ENCODE measurements around the gene CATSPERD.

The CATSPERD gene

GRCh38 chr19:5803752-5804515 lies 83.5 kb downstream of the CATSPERD start:
- Histone ChIP-seq H3K27me3 (ENCODE audit: control insufficient read depth, insufficient read depth, low read length) (peaks cover 10% of the 10 kb centered on the region), H3K4me3 (ENCODE audit: low read depth, low read length) (peak overlapping the region; percentile 44), H3K27ac (ENCODE audit: low read depth, low read length) (peak overlapping the region; percentile 26), H3K9ac (ENCODE audit: low read depth, low read length) (no peak overlapping the region), H3K9me3 (ENCODE audit: control insufficient read depth, insufficient read depth, low read length) (no peaks in the 10 kb centered on the region), H3K4me1 (ENCODE audit: control insufficient read depth, insufficient read depth, low read length) (peaks cover 3% of the 10 kb centered on the region; the same call in 1 of the 2 replicates), H3K36me3 (ENCODE audit: control insufficient read depth, insufficient read depth, low read length) (no peaks in the 10 kb centered on the region)

- H3K27me3 ChIP-seq (ENCODE audit: control insufficient read depth, insufficient read depth, low read length), result peaks cover 10% of the 10 kb centered on the region
- no peaks in the 10 kb centered on the region for H3K9me3 ChIP-seq (ENCODE audit: control insufficient read depth, insufficient read depth, low read length)
- H3K36me3 ChIP-seq (ENCODE audit: control insufficient read depth, insufficient read depth, low read length), result no peaks in the 10 kb centered on the region
- H3K4me3 ChIP-seq (ENCODE audit: low read depth, low read length), result peak within 1 kb of the TSS; percentile 60
- peaks cover 3% of the 10 kb centered on the region; the same call in 1 of the 2 replicates for H3K4me1 ChIP-seq (ENCODE audit: control insufficient read depth, insufficient read depth, low read length)
- H3K27ac ChIP-seq (ENCODE audit: low read depth, low read length), result no peak within 1 kb of the TSS
- H3K9ac ChIP-seq (ENCODE audit: low read depth, low read length), result no peak within 1 kb of the TSS
These were observed 84.4 kb downstream of the CATSPERD start, which contains the start of gene NRTN for GRCh38 chr19:5804516-5805461. Gene NRTN (plus strand): TSS chr19:5805067. CDS start chr19:5824166, 19,099 bp downstream.

GRCh38 chr19:5805462-5806132 lies 85.2 kb downstream of the CATSPERD start:
- no peak overlapping the region for H3K27ac ChIP-seq (ENCODE audit: low read depth, low read length)
- H3K4me1 ChIP-seq (ENCODE audit: control insufficient read depth, insufficient read depth, low read length), result peaks cover 3% of the 10 kb centered on the region; the same call in 1 of the 2 replicates
- H3K9ac ChIP-seq (ENCODE audit: low read depth, low read length), result no peak overlapping the region
- no peaks in the 10 kb centered on the region for H3K9me3 ChIP-seq (ENCODE audit: control insufficient read depth, insufficient read depth, low read length)
- H3K27me3 ChIP-seq (ENCODE audit: control insufficient read depth, insufficient read depth, low read length), result peaks cover 10% of the 10 kb centered on the region
- H3K36me3 ChIP-seq (ENCODE audit: control insufficient read depth, insufficient read depth, low read length), result no peaks in the 10 kb centered on the region
- peak overlapping the region; percentile 60 for H3K4me3 ChIP-seq (ENCODE audit: low read depth, low read length)

- H3K4me3 ChIP-seq (ENCODE audit: low read depth, low read length), result peak overlapping the region; percentile 60; the same call in 1 of the 2 replicates
- no peaks in the 10 kb centered on the region for H3K36me3 ChIP-seq (ENCODE audit: control insufficient read depth, insufficient read depth, low read length)
- peaks cover 10% of the 10 kb centered on the region for H3K27me3 ChIP-seq (ENCODE audit: control insufficient read depth, insufficient read depth, low read length)
- H3K9ac ChIP-seq (ENCODE audit: low read depth, low read length), result no peak overlapping the region
- no peak overlapping the region for H3K27ac ChIP-seq (ENCODE audit: low read depth, low read length)
- peaks cover 3% of the 10 kb centered on the region; the same call in 1 of the 2 replicates for H3K4me1 ChIP-seq (ENCODE audit: control insufficient read depth, insufficient read depth, low read length)
- H3K9me3 ChIP-seq (ENCODE audit: control insufficient read depth, insufficient read depth, low read length), result no peaks in the 10 kb centered on the region
These were observed 85.7 kb downstream of the CATSPERD start for GRCh38 chr19:5806133-5806489.

GRCh38 chr19:5806905-5807304 lies 86.5 kb downstream of the CATSPERD start:
- peaks cover 10% of the 10 kb centered on the region for H3K27me3 ChIP-seq (ENCODE audit: control insufficient read depth, insufficient read depth, low read length)
- H3K4me3 ChIP-seq (ENCODE audit: low read depth, low read length), result no peak overlapping the region
- no peak overlapping the region for H3K9ac ChIP-seq (ENCODE audit: low read depth, low read length)
- no peak overlapping the region for H3K27ac ChIP-seq (ENCODE audit: low read depth, low read length)
- no peaks in the 10 kb centered on the region for H3K9me3 ChIP-seq (ENCODE audit: control insufficient read depth, insufficient read depth, low read length)
- no peaks in the 10 kb centered on the region for H3K36me3 ChIP-seq (ENCODE audit: control insufficient read depth, insufficient read depth, low read length)
- peaks cover 2% of the 10 kb centered on the region; the same call in 1 of the 2 replicates for H3K4me1 ChIP-seq (ENCODE audit: control insufficient read depth, insufficient read depth, low read length)

- peaks cover 8% of the 10 kb centered on the region for H3K27me3 ChIP-seq (ENCODE audit: control insufficient read depth, insufficient read depth, low read length)
- no peaks in the 10 kb centered on the region for H3K4me1 ChIP-seq (ENCODE audit: control insufficient read depth, insufficient read depth, low read length)
- no peaks in the 10 kb centered on the region for H3K36me3 ChIP-seq (ENCODE audit: control insufficient read depth, insufficient read depth, low read length)
- H3K9ac ChIP-seq (ENCODE audit: low read depth, low read length), result no peak overlapping the region
- no peak overlapping the region for H3K4me3 ChIP-seq (ENCODE audit: low read depth, low read length)
- H3K27ac ChIP-seq (ENCODE audit: low read depth, low read length), result no peak overlapping the region
- no peaks in the 10 kb centered on the region for H3K9me3 ChIP-seq (ENCODE audit: control insufficient read depth, insufficient read depth, low read length)
These were observed 87.8 kb downstream of the CATSPERD start for GRCh38 chr19:5808120-5808816.

- H3K4me1 ChIP-seq (ENCODE audit: control insufficient read depth, insufficient read depth, low read length), result no peaks in the 10 kb centered on the region
- H3K9ac ChIP-seq (ENCODE audit: low read depth, low read length), result no peak overlapping the region
- no peak overlapping the region for H3K4me3 ChIP-seq (ENCODE audit: low read depth, low read length)
- no peaks in the 10 kb centered on the region for H3K9me3 ChIP-seq (ENCODE audit: control insufficient read depth, insufficient read depth, low read length)
- H3K27ac ChIP-seq (ENCODE audit: low read depth, low read length), result no peak overlapping the region
- no peaks in the 10 kb centered on the region for H3K36me3 ChIP-seq (ENCODE audit: control insufficient read depth, insufficient read depth, low read length)
- peaks cover 4% of the 10 kb centered on the region; the same call in 1 of the 2 replicates for H3K27me3 ChIP-seq (ENCODE audit: control insufficient read depth, insufficient read depth, low read length)
These were observed 88.6 kb downstream of the CATSPERD start for GRCh38 chr19:5809053-5809452.

- Histone ChIP-seq H3K4me3 (ENCODE audit: low read depth, low read length) (no peak overlapping the region), H3K36me3 (ENCODE audit: control insufficient read depth, insufficient read depth, low read length) (no peaks in the 10 kb centered on the region), H3K4me1 (ENCODE audit: control insufficient read depth, insufficient read depth, low read length) (no peaks in the 10 kb centered on the region), H3K27ac (ENCODE audit: low read depth, low read length) (no peak overlapping the region), H3K27me3 (ENCODE audit: control insufficient read depth, insufficient read depth, low read length) (peaks cover 1% of the 10 kb centered on the region; the same call in 1 of the 2 replicates), H3K9ac (ENCODE audit: low read depth, low read length) (no peak overlapping the region), H3K9me3 (ENCODE audit: control insufficient read depth, insufficient read depth, low read length) (no peaks in the 10 kb centered on the region)
These were observed 89.0 kb downstream of the CATSPERD start for GRCh38 chr19:5809469-5809868.

- no peaks in the 10 kb centered on the region for H3K27me3 ChIP-seq (ENCODE audit: control insufficient read depth, insufficient read depth, low read length)
- no peak overlapping the region for H3K4me3 ChIP-seq (ENCODE audit: low read depth, low read length)
- H3K9ac ChIP-seq (ENCODE audit: low read depth, low read length), result no peak overlapping the region
- no peaks in the 10 kb centered on the region for H3K4me1 ChIP-seq (ENCODE audit: control insufficient read depth, insufficient read depth, low read length)
- H3K27ac ChIP-seq (ENCODE audit: low read depth, low read length), result no peak overlapping the region
- H3K9me3 ChIP-seq (ENCODE audit: control insufficient read depth, insufficient read depth, low read length), result no peaks in the 10 kb centered on the region
- no peaks in the 10 kb centered on the region for H3K36me3 ChIP-seq (ENCODE audit: control insufficient read depth, insufficient read depth, low read length)
These were observed 90.7 kb downstream of the CATSPERD start for GRCh38 chr19:5811117-5811516.

- no peaks in the 10 kb centered on the region for H3K4me1 ChIP-seq (ENCODE audit: control insufficient read depth, insufficient read depth, low read length)
- H3K27ac ChIP-seq (ENCODE audit: low read depth, low read length), result no peak overlapping the region
- no peaks in the 10 kb centered on the region for H3K27me3 ChIP-seq (ENCODE audit: control insufficient read depth, insufficient read depth, low read length)
- no peak overlapping the region for H3K9ac ChIP-seq (ENCODE audit: low read depth, low read length)
- H3K36me3 ChIP-seq (ENCODE audit: control insufficient read depth, insufficient read depth, low read length), result no peaks in the 10 kb centered on the region
- no peaks in the 10 kb centered on the region for H3K9me3 ChIP-seq (ENCODE audit: control insufficient read depth, insufficient read depth, low read length)
- no peak overlapping the region for H3K4me3 ChIP-seq (ENCODE audit: low read depth, low read length)
These were observed 93.8 kb downstream of the CATSPERD start for GRCh38 chr19:5814123-5814851.

Measured in HUES48 (cell line).